Measurements from ENCODE around the gene TMEM117. TPM values are rescaled to one million over a fixed set of nuclear protein-coding genes. Genes with fewer than 3 reads are reported as not detected.
"Not testable (repeated sequence)": the region's sequence is repeated elsewhere in the genome, so short reads cannot be mapped to it uniquely, and the experiment has no call there.

TMEM117 gene
- total RNA-seq, 1 donor from 2014 or later, result 9.9 TPM

DNA sequence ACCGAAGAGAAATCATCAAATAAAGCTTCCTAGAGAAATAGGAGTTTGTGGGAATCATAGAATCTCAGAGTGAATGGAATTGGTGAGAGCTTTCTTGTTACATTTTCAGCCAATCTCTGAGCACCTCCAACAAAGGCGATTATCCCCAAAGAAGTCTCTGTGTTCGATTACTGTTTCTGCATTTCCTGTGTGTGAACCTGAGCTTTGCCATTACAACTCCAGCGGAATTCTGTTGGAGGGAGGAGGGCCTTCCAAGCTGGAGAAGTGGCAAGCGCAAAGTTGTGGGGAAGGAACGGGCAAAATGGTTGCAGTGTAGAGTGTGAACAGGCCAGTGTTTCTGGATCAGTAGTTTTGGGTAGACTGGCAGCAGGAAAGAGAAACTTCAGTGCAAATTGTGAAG, 23.1 kb downstream of the TMEM117 start:
- Histone ChIP-seq H3K9ac (ENCODE audit: low read depth in 1 of 3, low read length in 3 of 3) (no peak overlapping the region), H3K36me3 (ENCODE audit: control insufficient read depth in 3 of 3, insufficient read depth in 3 of 3, low read length in 3 of 3) (no peaks in the 10 kb centered on the region), H3K27ac (ENCODE audit: low read depth, low read length) (no peak overlapping the region), H3K4me1 (ENCODE audit: control insufficient read depth in 3 of 3, insufficient read depth in 3 of 3, low read length in 3 of 3) (no peaks in the 10 kb centered on the region), H3K27me3 (ENCODE audit: control insufficient read depth in 3 of 3, insufficient read depth in 3 of 3, low read length in 3 of 3) (no peaks in the 10 kb centered on the region), H3K9me3 (ENCODE audit: control insufficient read depth in 3 of 3, low read length in 3 of 3) (no peaks in the 10 kb centered on the region), H3K4me3 (ENCODE audit: low read length in 3 of 3) (no peak overlapping the region)

DNA sequence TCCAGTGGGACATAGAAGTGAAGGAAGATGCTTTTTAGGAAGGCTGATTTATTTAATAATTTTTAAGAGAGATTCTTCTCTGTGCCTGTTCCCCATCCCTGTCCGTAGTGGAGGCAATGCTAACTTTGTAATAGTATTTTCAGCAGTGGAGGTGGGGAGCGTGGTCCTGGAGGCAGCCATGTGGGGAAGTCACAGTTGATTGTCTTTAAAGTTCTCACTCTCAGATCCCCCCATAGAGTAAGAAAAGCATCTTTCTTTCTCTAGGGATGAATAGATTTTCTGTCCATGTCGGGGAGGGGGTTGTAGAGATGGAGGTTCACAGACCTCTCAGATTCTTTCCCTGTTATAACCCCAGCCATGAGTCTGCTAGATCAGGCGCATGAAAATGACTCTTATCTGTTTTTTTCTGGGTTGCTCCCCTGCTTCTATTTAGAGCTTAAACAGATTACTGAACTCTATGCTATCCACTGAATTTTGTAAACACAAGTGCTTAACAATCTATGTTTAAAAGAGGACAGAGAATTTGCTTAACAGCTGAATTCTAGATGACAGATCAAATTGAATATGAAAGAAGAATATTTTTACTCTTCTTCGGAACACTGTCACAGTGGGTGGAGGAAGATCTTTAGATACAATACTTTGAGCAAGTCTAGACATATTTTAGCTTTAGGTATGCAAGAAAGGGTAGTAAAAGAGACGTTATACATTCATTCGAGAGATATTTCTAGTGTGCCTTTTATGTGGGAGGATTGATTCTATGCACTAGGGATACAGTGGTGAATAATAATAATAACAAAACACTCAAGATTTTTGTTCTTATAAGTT, 25.3 kb downstream of the TMEM117 start:
- H3K27me3 ChIP-seq (ENCODE audit: control insufficient read depth in 3 of 3, insufficient read depth in 3 of 3, low read length in 3 of 3), result no peaks in the 10 kb centered on the region
- H3K4me1 ChIP-seq (ENCODE audit: control insufficient read depth in 3 of 3, insufficient read depth in 3 of 3, low read length in 3 of 3), result no peaks in the 10 kb centered on the region
- H3K9ac ChIP-seq (ENCODE audit: low read depth in 1 of 3, low read length in 3 of 3), result no peak overlapping the region
- no peak overlapping the region for H3K4me3 ChIP-seq (ENCODE audit: low read length in 3 of 3)
- no peak overlapping the region for H3K27ac ChIP-seq (ENCODE audit: low read depth, low read length)
- H3K36me3 ChIP-seq (ENCODE audit: control insufficient read depth in 3 of 3, insufficient read depth in 3 of 3, low read length in 3 of 3), result no peaks in the 10 kb centered on the region
- no peaks in the 10 kb centered on the region for H3K9me3 ChIP-seq (ENCODE audit: control insufficient read depth in 3 of 3, low read length in 3 of 3)

DNA sequence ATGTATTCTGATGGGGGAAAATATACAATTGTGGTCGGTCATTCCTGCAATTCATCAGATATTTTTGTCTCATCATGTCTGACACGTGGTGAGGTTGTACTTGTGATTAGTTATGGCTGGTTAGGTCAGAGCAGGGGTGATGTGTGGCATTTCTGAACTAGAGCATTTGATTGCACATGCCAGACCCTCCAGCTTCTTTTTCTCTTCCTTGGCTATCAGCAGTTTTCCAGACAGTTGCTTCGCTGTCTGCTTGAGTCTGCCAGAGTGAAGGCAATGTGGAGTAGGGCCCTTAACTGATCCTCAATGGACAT, 25.9 kb downstream of the TMEM117 start:
- Histone ChIP-seq H3K36me3 (ENCODE audit: control insufficient read depth in 3 of 3, insufficient read depth in 3 of 3, low read length in 3 of 3) (no peaks in the 10 kb centered on the region), H3K27ac (ENCODE audit: low read depth, low read length) (no peak overlapping the region), H3K9ac (ENCODE audit: low read depth in 1 of 3, low read length in 3 of 3) (no peak overlapping the region), H3K4me1 (ENCODE audit: control insufficient read depth in 3 of 3, insufficient read depth in 3 of 3, low read length in 3 of 3) (no peaks in the 10 kb centered on the region), H3K9me3 (ENCODE audit: control insufficient read depth in 3 of 3, low read length in 3 of 3) (no peaks in the 10 kb centered on the region), H3K4me3 (ENCODE audit: low read length in 3 of 3) (no peak overlapping the region), H3K27me3 (ENCODE audit: control insufficient read depth in 3 of 3, insufficient read depth in 3 of 3, low read length in 3 of 3) (no peaks in the 10 kb centered on the region)

DNA sequence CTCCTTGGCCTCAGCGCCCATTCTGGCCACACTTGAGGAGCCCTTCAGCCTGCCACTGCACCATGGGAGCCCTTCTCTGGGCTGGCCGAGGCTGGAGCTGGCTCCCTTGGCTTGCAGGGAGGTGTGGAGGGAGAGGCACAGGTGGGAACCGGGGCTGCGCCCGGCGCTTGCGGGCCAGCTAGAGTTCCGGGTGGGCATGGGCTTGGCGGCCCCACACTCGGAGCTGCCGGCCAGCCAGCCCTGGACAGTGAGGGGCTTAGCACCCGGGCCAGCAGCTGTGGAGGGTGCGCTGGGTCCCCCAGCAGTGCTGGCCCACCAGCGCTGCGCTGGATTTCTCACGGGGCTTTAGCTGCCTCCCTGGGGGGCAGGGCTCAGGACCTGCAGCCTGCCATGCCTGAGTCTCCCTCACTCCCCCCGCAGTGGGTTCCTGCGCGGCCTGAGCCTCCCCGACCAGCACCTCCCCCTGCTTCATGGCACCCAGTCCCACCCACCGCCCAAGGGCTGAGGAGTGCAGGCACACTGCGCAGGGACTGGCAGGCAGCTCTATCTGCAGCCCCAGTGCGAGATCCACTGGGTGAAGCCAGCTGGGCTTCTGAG, 28.0 kb downstream of the TMEM117 start:
- no peaks in the 10 kb centered on the region for H3K9me3 ChIP-seq (ENCODE audit: control insufficient read depth in 3 of 3, low read length in 3 of 3)
- H3K4me1 ChIP-seq (ENCODE audit: control insufficient read depth in 3 of 3, insufficient read depth in 3 of 3, low read length in 3 of 3), result no peaks in the 10 kb centered on the region
- H3K9ac ChIP-seq (ENCODE audit: low read depth in 1 of 3, low read length in 3 of 3), result no peak overlapping the region
- H3K4me3 ChIP-seq (ENCODE audit: low read length in 3 of 3), result no peak overlapping the region
- no peaks in the 10 kb centered on the region for H3K36me3 ChIP-seq (ENCODE audit: control insufficient read depth in 3 of 3, insufficient read depth in 3 of 3, low read length in 3 of 3)
- no peak overlapping the region for H3K27ac ChIP-seq (ENCODE audit: low read depth, low read length)
- H3K27me3 ChIP-seq (ENCODE audit: control insufficient read depth in 3 of 3, insufficient read depth in 3 of 3, low read length in 3 of 3), result no peaks in the 10 kb centered on the region

DNA sequence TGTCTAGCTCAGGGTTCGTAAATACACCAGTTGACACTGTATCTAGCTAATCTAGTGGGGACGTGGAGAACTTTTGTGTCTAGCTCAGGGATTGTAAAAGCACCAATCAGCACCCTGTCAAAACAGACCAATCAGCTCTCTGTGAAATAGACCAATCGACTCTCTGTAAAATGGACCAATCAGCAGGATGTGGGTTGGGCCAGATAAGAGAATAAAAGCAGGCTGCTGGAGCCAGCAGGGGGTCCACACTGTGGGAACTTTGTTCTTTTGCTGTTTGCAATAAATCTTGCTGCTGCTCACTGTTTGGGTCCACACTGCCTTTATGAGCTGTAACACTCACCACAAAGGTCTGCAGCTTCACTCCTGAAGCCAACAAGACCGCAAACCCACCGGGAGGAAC, 28.7 kb downstream of the TMEM117 start:
- not testable (repeated sequence) for H3K9me3 ChIP-seq (ENCODE audit: control insufficient read depth in 3 of 3, low read length in 3 of 3); H3K9ac ChIP-seq (ENCODE audit: low read depth in 1 of 3, low read length in 3 of 3); H3K36me3 ChIP-seq (ENCODE audit: control insufficient read depth in 3 of 3, insufficient read depth in 3 of 3, low read length in 3 of 3); H3K27ac ChIP-seq (ENCODE audit: low read depth, low read length); H3K4me1 ChIP-seq (ENCODE audit: control insufficient read depth in 3 of 3, insufficient read depth in 3 of 3, low read length in 3 of 3); H3K4me3 ChIP-seq (ENCODE audit: low read length in 3 of 3); H3K27me3 ChIP-seq (ENCODE audit: control insufficient read depth in 3 of 3, insufficient read depth in 3 of 3, low read length in 3 of 3)

GRCh38 chr12:43869184-43869583, 33.3 kb downstream of the TMEM117 start:
- H3K27ac ChIP-seq (ENCODE audit: low read depth, low read length), result no peak overlapping the region
- no peaks in the 10 kb centered on the region for H3K9me3 ChIP-seq (ENCODE audit: control insufficient read depth in 3 of 3, low read length in 3 of 3)
- H3K36me3 ChIP-seq (ENCODE audit: control insufficient read depth in 3 of 3, insufficient read depth in 3 of 3, low read length in 3 of 3), result no peaks in the 10 kb centered on the region
- H3K4me1 ChIP-seq (ENCODE audit: control insufficient read depth in 3 of 3, insufficient read depth in 3 of 3, low read length in 3 of 3), result no peaks in the 10 kb centered on the region
- no peak overlapping the region for H3K4me3 ChIP-seq (ENCODE audit: low read length in 3 of 3)
- H3K27me3 ChIP-seq (ENCODE audit: control insufficient read depth in 3 of 3, insufficient read depth in 3 of 3, low read length in 3 of 3), result no peaks in the 10 kb centered on the region
- no peak overlapping the region for H3K9ac ChIP-seq (ENCODE audit: low read depth in 1 of 3, low read length in 3 of 3)

DNA sequence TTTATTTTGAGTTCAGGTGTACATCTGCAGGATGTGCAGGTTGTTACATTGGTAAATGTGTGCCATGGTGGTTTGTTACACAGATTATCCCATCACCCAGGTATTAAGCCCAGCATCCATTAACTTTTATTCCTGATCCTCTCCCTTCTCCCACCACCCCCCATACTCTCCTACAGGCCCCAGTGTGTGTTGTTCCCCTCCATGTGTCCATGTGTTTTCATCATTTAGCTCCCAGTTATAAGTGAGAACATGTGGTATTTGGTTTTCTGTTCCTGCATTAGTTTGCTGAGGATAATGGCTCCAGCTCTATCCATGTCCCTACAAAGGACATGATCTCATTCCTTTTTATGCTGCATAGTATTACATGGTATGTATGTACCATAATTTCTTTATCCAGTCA, 33.9 kb downstream of the TMEM117 start:
- not testable (repeated sequence) for H3K4me1 ChIP-seq (ENCODE audit: control insufficient read depth in 3 of 3, insufficient read depth in 3 of 3, low read length in 3 of 3); H3K9ac ChIP-seq (ENCODE audit: low read depth in 1 of 3, low read length in 3 of 3); H3K36me3 ChIP-seq (ENCODE audit: control insufficient read depth in 3 of 3, insufficient read depth in 3 of 3, low read length in 3 of 3)

DNA sequence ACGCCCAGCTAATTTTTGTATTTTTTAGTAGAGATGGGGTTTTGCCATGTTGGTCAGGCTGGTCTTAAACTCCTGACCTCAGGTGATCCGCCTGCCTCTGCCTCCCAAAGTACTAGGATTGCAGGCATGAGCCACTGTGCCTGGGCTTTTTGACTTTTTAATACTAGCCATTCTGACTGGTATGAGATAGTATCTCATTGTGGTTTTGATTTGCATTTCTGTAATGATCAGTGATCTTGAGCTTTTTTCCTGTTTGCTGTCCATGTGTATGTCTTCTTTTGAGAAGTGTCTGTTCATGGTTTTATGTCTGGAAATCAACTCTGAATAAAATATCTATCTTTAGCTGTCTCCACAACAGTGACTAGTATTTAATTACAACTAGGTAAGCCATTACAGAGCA, 35.4 kb downstream of the TMEM117 start:
- not testable (repeated sequence) for H3K27ac ChIP-seq (ENCODE audit: low read depth, low read length); H3K9ac ChIP-seq (ENCODE audit: low read depth in 1 of 3, low read length in 3 of 3); H3K27me3 ChIP-seq (ENCODE audit: control insufficient read depth in 3 of 3, insufficient read depth in 3 of 3, low read length in 3 of 3); H3K9me3 ChIP-seq (ENCODE audit: control insufficient read depth in 3 of 3, low read length in 3 of 3); H3K36me3 ChIP-seq (ENCODE audit: control insufficient read depth in 3 of 3, insufficient read depth in 3 of 3, low read length in 3 of 3); H3K4me3 ChIP-seq (ENCODE audit: low read length in 3 of 3); H3K4me1 ChIP-seq (ENCODE audit: control insufficient read depth in 3 of 3, insufficient read depth in 3 of 3, low read length in 3 of 3)

More for the DNA sequence above, 33.9 kb downstream of the TMEM117 start:
- not testable (repeated sequence) for H3K4me3 ChIP-seq (ENCODE audit: low read length in 3 of 3); H3K9me3 ChIP-seq (ENCODE audit: control insufficient read depth in 3 of 3, low read length in 3 of 3); H3K27me3 ChIP-seq (ENCODE audit: control insufficient read depth in 3 of 3, insufficient read depth in 3 of 3, low read length in 3 of 3); H3K27ac ChIP-seq (ENCODE audit: low read depth, low read length)

DNA sequence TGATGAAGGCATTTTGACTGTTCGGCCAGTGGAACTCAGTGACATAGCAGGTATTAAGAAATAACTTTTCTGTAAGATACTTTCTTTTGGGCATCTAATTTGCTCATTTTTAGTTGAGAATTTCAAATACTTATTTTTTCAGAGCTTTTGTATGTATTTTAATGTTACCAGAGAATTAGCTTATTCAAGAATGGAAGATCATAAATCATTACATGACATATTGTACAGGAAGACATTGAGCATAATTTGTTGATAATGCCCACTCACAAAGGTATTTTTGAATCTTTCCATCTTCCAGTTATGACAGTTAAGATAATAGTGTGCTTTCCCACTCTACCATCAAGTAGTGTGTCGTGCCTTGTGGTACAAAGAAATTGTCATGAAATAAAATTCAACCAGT, 36.5 kb downstream of the TMEM117 start:
- H3K4me3 ChIP-seq (ENCODE audit: low read length in 3 of 3), result no peak overlapping the region
- no peaks in the 10 kb centered on the region for H3K9me3 ChIP-seq (ENCODE audit: control insufficient read depth in 3 of 3, low read length in 3 of 3)
- no peak overlapping the region for H3K9ac ChIP-seq (ENCODE audit: low read depth in 1 of 3, low read length in 3 of 3)
- no peak overlapping the region for H3K27ac ChIP-seq (ENCODE audit: low read depth, low read length)
- H3K27me3 ChIP-seq (ENCODE audit: control insufficient read depth in 3 of 3, insufficient read depth in 3 of 3, low read length in 3 of 3), result no peaks in the 10 kb centered on the region
- no peaks in the 10 kb centered on the region for H3K36me3 ChIP-seq (ENCODE audit: control insufficient read depth in 3 of 3, insufficient read depth in 3 of 3, low read length in 3 of 3)
- no peaks in the 10 kb centered on the region for H3K4me1 ChIP-seq (ENCODE audit: control insufficient read depth in 3 of 3, insufficient read depth in 3 of 3, low read length in 3 of 3)

DNA sequence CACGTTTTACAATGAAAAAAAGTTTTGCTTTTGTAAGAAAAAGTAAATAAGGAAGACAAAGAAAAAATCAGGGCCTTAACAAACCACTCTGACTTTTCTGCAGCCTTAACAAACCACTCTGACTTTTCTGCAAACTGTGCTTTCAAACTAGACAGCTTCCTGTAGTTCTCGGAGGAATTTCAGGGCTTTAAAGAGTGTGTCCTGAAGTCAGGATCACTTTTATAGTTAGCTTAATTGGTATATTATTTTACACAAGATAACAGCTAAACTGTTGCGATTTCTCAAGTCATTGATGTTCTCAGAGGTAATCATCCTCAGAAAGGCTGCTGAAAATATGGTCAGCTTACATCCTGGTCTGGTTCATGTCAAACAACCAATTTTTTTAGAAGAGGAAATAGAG, 42.2 kb downstream of the TMEM117 start:
- Histone ChIP-seq H3K27me3 (ENCODE audit: control insufficient read depth in 3 of 3, insufficient read depth in 3 of 3, low read length in 3 of 3) (no peaks in the 10 kb centered on the region), H3K9me3 (ENCODE audit: control insufficient read depth in 3 of 3, low read length in 3 of 3) (no peaks in the 10 kb centered on the region), H3K27ac (ENCODE audit: low read depth, low read length) (no peak overlapping the region), H3K9ac (ENCODE audit: low read depth in 1 of 3, low read length in 3 of 3) (no peak overlapping the region), H3K4me1 (ENCODE audit: control insufficient read depth in 3 of 3, insufficient read depth in 3 of 3, low read length in 3 of 3) (peaks cover 0 to 4% (median 3%) of the 10 kb centered on the region in 3 donors), H3K4me3 (ENCODE audit: low read length in 3 of 3) (no peak overlapping the region), H3K36me3 (ENCODE audit: control insufficient read depth in 3 of 3, insufficient read depth in 3 of 3, low read length in 3 of 3) (no peaks in the 10 kb centered on the region)

Measured in skeletal muscle tissue (tissue), 4 donors.